GM21360 (cell line): ENCODE results near the gene BICDL1.
"Not testable (repeated sequence)": the region's sequence is repeated elsewhere in the genome, so short reads cannot be mapped to it uniquely, and the experiment has no call there.

Experiments
- ATAC-seq: cut with Tn5 transposase; IDR thresholded peaks from one replicate; pipeline ENCODE4 v1.9.1; 2021; ENCODE audit warnings: mild to moderate bottlenecking, moderate library complexity; ENCODE audit not compliant: unreplicated experiment

BICDL1 gene, protein sequence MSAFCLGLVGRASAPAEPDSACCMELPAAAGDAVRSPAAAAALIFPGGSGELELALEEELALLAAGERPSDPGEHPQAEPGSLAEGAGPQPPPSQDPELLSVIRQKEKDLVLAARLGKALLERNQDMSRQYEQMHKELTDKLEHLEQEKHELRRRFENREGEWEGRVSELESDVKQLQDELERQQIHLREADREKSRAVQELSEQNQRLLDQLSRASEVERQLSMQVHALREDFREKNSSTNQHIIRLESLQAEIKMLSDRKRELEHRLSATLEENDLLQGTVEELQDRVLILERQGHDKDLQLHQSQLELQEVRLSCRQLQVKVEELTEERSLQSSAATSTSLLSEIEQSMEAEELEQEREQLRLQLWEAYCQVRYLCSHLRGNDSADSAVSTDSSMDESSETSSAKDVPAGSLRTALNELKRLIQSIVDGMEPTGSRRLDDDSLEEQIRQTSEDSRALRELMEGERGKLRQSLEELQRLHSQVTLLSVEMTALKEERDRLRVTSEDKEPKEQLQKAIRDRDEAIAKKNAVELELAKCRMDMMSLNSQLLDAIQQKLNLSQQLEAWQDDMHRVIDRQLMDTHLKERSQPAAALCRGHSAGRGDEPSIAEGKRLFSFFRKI

DNA sequence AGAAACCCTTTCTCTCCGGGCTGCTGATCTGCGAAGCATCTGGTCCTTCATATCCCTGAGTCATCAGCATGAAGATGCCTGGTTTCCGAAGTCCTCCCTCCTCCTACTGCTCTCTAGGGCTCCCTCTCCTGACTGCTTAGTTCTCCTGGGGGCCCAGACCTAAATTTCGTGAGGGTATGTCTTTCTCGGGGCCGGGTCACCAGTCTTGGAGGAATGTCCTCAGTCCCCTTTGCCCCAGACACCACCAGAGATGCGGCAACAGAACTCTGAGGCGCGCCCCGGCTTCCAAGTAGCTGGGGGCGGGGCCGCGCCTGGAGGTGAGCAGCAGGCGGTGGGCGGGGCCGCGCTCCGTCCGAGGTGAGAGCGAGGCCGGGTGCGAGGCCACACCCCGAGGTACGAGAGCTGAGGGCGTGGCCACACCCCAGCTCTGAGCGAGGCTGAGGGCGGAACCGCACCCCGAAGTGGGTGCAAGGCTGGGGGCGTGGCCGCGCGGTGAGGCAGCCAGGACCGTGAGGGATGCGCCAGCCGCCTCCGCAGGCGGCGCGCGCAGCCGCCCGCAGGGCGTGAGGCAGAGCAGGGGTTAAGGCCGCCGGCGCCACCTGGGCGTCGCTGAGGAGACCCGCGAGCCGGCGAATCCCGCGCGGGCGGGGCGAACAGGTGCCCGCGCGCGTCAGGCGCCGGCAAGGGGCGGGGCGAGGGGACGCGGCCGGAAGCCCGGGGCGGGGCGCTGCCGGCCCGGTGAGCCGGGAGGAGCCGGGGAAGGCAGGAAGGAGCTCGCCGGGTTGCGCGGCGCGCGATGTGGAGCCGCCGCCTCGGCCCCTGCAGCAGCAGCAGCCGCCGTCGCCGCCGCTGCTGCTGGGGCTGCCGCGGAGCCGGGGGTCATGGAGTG is at the start of gene BICDL1:
BICDL1 (plus strand) TSS at position 765 of the 889 bp plus-strand sequence. CDS start 633 bp downstream, outside the sequence.
- peak; percentile 82 for ATAC-seq

DNA sequence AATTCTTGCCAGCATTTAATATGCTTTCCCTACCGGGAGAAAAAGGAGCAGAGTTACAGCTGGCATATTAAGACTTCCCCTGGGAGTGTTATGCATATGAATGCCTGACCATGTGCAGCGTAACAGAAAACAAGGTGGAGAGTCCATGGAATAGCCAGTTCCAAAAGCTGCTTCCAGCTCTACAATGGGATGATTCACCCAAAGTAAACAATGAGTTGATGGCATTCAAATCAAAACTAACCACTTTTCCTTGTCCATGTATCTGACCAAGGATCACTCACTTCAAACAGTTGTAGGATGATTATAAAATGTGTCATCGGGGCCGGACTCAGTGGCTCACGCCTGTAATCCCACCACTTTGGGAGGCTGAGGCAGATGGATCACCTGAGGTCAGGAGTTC is 48.1 kb upstream of the BICDL1 start:
- ATAC-seq, result no peak

DNA sequence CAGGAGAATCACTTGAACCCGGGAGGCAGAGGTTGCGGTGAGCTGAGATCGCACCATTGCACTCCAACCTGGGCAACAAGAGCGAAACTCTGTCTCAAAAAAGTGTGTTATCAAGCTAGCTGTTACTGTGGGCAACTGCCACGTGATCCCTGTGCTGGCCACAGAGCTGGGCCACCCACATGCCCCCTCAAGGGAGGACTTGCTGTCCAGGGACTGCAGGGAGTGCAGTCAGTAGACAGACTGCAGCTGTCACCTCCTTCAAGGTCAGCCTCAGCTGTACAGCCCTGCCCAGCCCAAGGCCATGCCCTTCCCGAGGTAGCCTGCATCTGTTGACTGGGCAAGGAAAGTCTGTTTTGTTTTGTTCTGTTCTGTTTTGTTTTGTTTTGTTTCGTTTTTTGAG is 46.6 kb upstream of the BICDL1 start:
- ATAC-seq, result no peak

DNA sequence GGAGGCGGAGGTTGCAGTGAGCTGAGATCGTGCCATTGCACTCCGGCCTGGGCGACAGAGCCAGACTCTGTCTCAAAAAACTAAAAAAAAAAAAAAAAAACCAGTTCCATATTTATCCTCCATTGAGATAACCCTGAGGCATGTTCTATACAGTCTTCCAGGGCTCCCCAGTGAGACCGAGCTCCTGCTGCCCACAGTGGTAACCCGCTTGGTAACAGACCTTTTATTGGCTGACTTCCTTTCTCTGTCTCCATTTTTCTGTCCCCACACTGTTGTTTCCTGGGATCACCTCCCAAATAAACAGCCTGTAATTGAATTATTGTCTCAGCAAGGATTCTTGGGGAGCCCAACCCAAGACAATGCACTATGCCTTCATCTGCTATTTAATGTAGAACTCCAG is 42.8 kb upstream of the BICDL1 start:
- ATAC-seq, result no peak

DNA sequence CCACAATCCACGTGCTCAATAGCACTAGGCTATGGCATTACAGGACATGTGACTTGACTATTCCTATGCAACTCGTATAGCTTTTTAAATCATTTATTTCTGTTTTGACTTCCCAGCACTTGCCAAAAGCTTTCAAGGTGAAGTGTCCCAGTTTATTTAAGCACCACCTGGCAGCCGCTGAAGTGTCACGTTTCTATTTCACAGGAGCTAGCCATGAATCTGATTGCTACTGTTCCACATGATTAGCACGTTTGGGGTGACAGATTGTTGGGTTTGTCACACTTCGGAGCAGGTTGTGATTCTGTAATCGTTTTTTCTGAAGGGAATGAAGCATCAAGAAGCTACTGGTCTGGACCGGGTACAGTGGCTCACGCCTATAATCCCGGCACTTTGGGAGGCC is 39.9 kb upstream of the BICDL1 start:
- ATAC-seq, result no peak

DNA sequence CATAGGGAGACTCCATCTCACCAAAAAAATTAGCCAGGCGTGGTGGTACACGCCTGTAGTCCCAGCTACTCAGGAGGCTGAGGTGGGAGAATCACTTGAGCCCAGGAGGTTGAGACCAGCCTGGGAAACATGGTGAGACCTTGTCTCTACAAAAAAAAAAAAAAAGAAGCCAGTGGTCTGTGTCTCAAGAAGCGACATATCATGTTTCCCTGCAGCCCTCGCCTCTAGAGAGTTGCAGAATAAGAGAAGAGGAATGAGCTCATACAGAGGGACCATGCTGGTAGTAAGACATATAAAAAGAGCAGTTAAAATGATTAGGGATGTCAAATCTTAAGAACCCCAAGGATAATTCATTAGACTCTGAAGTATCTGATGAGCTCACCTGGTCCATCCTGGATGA is 39.4 kb upstream of the BICDL1 start:
- no peak for ATAC-seq

DNA sequence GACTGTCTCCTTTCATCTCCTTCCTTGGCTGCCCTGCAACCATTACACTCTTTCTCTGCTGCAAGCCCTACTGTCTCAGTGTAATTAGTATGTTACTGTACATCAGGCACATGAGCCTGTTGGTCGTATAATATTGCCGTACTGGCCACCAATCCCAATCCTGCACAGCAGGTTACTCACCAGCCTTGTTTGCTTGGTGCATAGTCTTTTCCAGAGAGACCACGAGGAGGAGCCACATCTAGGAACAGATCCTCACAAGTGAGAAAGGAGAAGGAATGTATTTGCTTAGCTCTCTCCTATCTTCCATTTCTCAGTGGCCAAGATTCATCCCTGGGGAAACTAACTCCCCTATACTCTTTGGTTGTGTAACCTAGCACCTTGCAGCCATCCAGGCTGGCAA is 33.0 kb upstream of the BICDL1 start:
- ATAC-seq, result no peak

DNA sequence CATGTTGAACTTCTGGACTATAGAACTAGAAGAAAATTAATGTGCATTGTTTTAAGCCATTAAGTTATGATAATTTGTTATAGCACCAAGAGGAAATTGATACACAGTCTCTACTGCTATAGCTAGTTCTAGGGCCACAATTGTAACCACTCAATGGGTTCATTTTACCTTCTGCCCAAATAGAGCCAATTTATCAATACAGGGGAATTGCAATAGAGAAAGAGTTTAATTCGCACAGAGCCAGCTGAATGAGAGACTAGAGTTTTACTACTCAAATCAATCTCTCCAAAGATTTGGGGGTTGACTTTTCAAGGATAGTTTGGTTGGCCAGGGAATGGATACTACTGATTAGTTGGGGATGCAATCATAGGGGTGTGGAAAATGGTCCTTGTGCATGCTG is 31.9 kb upstream of the BICDL1 start:
- no peak for ATAC-seq

DNA sequence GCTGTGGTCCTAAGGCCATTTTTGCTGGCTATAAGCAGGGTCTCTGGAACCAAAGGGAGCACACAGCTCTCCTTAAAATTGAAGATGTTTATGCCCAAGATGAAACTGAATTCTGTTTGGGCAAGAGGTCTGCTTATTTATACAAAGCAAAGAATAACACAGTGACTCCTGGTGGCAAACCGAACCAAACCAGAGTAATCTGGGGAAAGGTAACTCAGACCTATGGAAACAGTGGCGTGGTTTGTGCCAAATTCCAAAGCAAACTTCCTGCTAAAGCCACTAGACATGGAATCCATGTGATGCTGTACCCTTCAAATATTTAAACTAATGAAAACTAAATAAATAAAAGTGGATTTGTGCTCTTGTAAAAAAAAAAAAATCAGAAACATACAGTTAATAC is 29.6 kb upstream of the BICDL1 start:
- no peak for ATAC-seq

DNA sequence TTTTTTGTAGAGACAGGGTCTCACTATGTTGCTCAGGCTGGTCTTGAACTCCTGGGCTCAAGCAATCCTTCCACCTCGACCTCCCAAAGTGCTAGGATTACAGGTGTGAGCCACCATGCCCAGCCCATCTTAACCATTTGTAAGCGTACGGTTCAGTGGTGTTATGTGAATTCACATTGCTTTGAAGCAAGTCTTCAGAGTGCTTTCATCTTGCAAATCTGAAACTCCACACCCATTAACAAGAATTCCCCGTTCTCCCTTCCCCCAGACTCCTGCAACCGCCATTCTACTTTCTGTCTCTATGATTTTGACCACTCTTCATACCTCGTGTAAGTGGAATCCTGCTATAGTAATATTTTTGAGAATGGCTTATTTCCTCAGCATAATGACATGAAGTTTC is 24.9 kb upstream of the BICDL1 start:
- ATAC-seq, result no peak

DNA sequence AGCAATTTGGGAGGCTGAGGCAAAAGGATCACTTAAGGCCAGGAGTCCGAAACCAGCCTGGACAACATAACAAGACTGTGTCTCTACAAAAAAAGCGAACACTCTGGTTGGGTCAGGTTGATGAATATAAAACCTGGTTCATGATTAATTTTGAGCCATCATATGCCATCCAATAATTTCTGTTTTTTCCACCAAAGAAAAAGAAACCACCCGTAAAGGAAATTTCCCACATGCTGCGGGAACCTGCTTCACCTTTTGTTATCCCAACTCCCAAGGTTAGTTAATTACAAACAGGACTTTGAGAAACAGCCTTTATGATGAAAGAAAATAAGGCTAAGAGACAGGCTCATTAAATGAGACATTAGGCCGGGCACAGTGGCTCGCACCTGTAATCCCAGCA is 24.1 kb upstream of the BICDL1 start:
- ATAC-seq, result no peak

DNA sequence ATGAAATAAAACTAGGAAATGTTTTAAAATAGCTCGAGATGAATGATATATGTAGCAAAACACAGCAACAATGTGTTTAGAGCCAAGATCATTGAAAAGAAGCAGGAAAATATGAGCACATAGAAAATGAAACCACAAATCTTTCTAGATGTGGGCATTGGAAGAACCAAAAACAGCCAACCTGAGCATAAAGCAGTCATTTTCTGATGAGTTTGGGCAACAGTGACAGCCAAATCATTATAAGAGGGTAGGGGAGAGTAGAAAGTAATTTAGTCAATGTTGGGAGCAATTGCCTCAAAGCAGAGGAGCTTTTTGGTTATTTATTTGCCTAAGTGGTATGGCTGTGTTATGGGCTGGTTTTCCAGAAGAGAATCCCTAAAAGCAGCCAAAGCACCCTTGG is 8.8 kb upstream of the BICDL1 start:
- no peak for ATAC-seq

DNA sequence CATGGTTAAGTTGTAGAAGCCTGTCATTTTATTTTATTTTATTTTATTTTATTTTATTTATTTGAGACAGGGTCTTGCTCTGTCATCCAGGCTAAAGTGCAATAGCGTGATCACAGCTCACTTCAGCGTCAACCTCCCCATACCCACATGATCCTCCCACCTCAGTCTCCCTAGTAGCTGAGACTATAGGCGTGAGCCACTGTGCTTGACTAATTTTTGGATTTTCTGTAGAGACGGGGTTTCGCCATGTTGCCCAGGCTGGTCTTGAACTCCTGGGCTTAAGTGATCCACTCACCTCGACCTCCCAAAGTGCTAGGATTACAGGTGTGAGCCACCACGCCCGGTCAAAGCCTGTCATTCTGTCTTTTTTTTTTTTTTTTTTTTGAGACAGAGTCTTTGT is 8.3 kb upstream of the BICDL1 start:
- ATAC-seq, result not testable (repeated sequence)

DNA sequence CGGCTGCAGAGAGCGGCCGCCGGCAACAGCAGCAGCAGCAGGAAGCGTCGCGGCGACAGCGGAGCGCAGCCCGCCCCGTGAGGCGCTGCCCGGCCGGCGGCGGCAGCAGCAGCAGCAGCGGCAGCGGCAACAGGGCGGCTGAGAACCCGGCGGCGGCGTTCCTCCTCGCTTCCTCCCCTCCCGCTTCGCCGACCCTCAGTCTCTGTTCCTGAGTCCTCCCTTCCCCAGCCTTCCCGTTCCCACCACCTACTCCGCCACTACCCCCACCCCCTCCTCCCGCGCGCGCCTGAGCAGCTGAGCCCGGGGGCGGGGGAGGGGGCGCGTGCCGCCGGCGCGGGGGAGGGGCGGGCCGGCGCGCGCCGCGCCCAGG is 310 bp downstream of the BICDL1 start:
- peak; percentile 23 for ATAC-seq

DNA sequence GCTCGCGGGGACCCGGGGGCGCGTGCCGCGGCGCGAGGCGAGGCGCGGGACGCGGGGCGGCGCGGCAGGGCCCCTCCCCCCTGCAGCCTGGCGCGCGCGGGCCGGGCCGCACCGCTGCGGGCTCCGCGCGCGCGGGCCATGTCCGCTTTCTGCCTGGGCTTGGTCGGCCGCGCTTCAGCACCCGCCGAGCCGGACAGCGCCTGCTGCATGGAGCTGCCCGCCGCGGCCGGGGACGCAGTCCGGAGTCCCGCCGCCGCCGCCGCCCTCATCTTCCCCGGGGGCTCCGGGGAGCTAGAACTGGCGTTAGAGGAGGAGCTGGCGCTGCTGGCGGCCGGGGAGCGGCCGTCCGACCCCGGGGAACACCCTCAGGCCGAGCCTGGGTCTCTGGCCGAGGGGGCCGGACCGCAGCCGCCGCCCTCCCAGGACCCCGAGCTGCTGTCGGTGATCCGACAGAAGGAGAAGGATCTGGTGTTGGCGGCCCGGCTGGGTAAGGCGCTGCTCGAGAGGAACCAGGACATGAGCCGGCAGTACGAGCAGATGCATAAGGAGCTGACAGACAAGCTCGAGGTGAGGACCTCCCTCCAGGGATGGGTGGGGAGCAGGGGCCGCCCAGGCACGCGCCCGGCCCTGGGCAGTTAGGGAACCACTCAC is 820 bp downstream of the BICDL1 start:
- ATAC-seq, result peak; percentile 35

DNA sequence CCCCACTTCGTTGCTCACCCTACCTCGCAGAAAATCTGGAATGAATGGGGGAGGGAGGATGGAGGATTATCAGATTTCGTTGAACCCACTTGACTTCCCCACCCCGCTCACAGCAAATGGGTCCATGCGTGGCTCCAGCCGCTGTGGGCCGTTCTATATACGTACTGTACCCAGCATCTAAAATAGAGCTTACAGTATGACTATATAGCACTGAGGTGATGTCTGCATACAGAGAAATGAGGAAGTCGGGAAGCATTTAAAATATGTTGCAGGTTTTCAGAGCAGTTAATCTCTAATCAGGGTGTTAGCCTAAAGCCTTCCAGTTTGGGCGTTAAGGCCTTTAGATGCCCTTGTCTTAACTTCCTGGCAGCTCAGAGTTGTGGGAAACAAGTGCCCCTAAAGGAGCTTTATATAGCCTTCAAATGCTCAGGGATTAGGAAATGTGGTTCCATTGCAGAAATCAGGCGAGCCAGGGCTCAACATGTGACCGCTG is 1.4 kb downstream of the BICDL1 start:
- no peak for ATAC-seq

DNA sequence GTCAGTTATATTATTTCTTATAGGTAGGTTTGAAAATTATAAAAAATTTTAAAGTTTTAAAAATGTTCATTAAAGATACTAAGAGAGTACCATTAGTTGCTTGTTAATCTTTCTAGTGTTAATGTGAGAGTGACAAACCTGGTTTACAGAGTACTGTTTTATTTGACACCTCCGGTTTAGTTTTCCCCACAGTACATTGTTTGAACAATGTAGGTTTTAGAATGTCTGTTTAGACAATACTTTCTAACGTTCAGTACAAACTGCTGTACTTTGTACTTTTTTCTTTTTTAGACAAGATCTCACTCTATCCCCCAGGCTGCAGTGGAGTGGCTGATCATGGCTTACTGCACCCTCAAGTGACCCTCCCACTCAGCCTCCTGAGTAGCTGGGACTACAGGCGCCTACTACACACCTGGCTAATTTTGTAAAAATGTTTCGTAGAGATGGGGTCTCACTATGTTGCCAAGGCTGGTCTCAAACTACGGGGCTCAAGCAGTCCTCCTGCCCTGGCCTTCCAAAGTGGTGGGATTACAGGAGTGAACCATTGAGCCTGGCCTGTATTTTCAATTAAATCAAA is 3.2 kb downstream of the BICDL1 start:
- ATAC-seq, result no peak

DNA sequence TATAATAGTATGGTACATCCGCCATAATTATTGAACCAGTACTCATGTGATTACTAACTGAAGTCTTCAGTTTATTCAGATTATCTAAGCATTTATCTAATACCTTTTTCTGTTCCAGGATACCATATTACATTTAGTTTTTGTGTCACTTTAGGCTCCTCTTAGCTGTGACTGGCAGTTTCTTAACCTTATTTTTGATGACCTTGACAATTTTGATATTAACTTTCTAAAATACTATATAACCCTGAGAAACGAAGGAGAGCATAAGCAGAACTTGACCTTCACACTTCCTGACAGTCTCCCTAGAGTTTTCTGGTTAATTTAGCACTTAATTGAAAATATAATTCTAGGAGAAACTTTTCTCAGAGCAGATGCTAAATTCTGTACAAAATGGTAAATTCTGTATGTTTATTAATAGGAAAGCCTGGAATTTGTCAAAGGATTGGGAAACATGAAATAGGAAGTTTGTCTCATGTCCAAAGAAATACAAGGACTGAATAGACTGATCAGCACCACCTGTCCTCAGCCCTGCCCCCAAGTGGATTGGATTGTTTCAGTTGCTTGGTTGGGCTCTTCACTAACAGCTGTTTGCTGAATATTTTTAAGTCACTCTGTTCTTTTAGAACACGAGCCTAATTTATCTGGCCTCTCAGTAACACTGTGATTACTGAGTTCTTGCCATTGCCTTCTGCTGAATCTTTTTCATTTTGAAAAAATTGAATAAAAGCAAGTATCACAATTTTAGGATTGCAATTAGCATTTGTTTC is 6.0 kb downstream of the BICDL1 start:
- ATAC-seq, result no peak

DNA sequence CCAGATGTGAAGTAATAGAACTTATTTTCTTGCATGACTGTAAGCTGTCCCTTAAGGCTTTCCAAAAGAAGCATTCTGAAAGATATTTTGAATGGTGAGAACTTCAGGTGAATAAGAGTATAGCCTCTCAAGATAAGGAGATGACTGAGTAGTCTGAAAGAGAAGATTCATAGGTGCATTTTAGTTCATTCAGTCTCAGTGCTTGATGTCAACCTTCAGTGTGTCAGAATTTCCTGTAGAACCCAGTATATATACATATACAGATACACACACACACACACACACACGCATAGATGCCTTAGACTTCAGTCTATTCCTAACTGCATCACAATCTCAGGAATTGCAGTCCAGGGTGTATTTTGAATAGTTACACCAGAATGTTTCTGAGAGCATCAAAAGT is 7.4 kb downstream of the BICDL1 start:
- no peak for ATAC-seq
